Mucosa of rectum (tissue), 2 donors: ENCODE results near the gene SPOCD1.

Source experiments
- H3K27ac ChIP-seq, 2 donors: one replicate each; pipeline ENCODE4 v1.7.0; 2013; ENCODE audit warnings: inconsistent platforms in 2 of 2, low read depth in 2 of 2, low read length in 2 of 2
- H3K27me3 ChIP-seq, 2 donors: one replicate each; pipeline ENCODE4 v1.7.0; 2013; ENCODE audit warnings: low read length in 2 of 2; ENCODE audit not compliant: control insufficient read depth in 2 of 2, insufficient read depth in 2 of 2
- H3K36me3 ChIP-seq, 2 donors: one replicate each; pipeline ENCODE4 v1.7.0; 2013; ENCODE audit warnings: low read length in 2 of 2; ENCODE audit not compliant: control insufficient read depth in 2 of 2, insufficient read depth in 2 of 2
- H3K4me1 ChIP-seq, 2 donors: one replicate each; pipeline ENCODE4 v1.7.0; 2013; ENCODE audit warnings: low read length in 2 of 2, mild to moderate bottlenecking in 1 of 2; ENCODE audit not compliant: control insufficient read depth in 2 of 2, insufficient read depth in 2 of 2
- H3K4me3 ChIP-seq, 2 donors: one replicate each; pipeline ENCODE4 v1.7.0; 2013; ENCODE audit warnings: low read length in 2 of 2
- H3K9ac ChIP-seq, 2 donors: one replicate each; pipeline ENCODE4 v1.7.0; 2013; ENCODE audit warnings: low read length in 2 of 2, low read depth in 1 of 2, mild to moderate bottlenecking in 1 of 2
- H3K9me3 ChIP-seq, 2 donors: one replicate each; pipeline ENCODE4 v1.7.0; 2013; ENCODE audit warnings: low read length in 2 of 2; ENCODE audit not compliant: control insufficient read depth in 2 of 2
- donor health status: healthy.
- donor health status: Normal muscosa, but diverticular disease.

Gene SPOCD1

DNA sequence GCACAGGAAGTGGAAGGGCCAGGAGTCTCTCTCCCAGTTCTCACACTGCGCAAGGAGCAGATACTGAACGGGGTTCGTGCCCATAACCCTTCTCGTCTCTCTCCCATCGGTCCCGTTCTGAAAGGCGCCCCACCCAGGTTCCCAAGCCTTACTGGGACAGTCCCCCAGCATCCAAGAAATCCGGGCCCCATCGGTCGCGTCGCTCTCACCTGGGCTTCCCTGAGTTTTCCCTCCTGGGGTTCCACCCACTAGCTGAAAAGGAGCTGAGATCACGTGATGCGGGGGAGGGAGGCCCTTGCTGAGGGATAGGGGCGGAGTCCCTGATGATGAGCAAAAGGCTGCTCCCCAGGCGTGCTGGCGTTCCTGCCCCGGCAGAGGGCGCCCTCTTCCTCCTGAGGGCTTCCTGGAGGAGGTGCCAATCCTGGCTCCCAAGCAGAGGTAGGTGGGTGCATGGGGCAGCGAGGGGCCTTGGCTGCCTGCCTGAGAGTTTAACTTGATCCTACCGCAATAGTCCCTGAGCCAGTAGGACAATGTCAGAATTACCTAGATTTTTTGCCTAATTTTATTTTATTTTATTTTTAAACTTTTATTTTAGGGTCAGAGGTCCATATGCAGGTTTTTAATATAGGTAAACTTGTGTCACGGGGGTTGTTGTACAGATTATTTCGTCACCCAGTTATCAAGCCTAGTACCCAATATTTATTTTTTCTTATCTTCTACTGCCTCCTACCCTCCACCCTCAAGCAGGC, at the start of gene SPOCD1:
Gene SPOCD1, minus strand, starts transcription at position 271 of the 749 bp plus-strand sequence. CDS start 689 bp downstream, outside the sequence.
- H3K36me3 ChIP-seq = no peaks in the 10 kb centered on the region
- no peaks in the 10 kb centered on the region for H3K27me3 ChIP-seq
- H3K4me3 ChIP-seq = peak within 1 kb of the TSS in 1 of 2 donors; percentile 6
- H3K9ac ChIP-seq = no peak within 1 kb of the TSS
- no peaks in the 10 kb centered on the region for H3K4me1 ChIP-seq
- no peaks in the 10 kb centered on the region for H3K9me3 ChIP-seq
- no peak within 1 kb of the TSS for H3K27ac ChIP-seq

DNA sequence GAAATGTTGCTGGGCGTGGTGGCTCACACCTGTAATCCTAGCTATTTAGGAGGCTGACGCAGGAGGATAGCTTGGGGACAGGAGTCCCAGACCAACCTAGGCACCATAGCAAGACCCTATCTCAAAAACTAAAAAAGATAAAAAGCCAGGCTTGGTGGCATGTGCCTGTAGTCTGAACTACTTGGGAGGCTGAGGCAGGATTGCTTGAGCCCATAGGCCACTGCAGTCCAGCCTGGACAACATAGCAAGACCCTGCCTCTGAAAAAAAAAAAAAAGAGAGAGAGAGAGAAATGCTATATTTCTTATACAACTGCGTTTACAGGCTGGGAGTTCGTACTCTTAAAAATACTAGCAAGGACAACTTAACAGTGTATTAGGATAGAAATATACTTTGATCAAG, 46.2 kb upstream of the SPOCD1 start:
- Histone ChIP-seq H3K9me3 (no peaks in the 10 kb centered on the region), H3K36me3 (no peaks in the 10 kb centered on the region), H3K9ac (no peak overlapping the region), H3K27me3 (no peaks in the 10 kb centered on the region), H3K4me3 (no peak overlapping the region), H3K4me1 (no peaks in the 10 kb centered on the region), H3K27ac (no peak overlapping the region)

DNA sequence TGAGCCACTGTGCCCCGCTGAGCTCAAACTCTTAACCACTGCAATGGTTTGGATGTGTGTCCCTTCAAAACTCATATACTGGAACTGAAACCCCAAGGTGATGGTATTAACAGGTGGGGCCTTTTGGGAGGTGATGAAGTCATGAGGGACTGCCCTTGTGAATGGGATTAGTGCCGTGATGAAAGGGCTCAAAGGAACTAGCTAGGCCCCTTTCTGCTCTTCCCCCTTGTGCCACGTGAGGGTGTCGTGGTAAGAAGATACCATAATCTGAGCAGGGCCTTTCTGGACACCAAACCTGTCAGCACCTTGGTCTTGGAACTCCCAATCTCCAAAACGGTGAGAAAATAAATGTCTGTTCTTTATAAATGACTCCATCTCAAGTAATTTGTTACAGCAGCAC, 45.5 kb upstream of the SPOCD1 start:
- no peaks in the 10 kb centered on the region for H3K4me1 ChIP-seq
- no peak overlapping the region for H3K4me3 ChIP-seq
- H3K36me3 ChIP-seq = no peaks in the 10 kb centered on the region
- H3K9me3 ChIP-seq = no peaks in the 10 kb centered on the region
- H3K9ac ChIP-seq = no peak overlapping the region
- H3K27me3 ChIP-seq = no peaks in the 10 kb centered on the region
- H3K27ac ChIP-seq = no peak overlapping the region

DNA sequence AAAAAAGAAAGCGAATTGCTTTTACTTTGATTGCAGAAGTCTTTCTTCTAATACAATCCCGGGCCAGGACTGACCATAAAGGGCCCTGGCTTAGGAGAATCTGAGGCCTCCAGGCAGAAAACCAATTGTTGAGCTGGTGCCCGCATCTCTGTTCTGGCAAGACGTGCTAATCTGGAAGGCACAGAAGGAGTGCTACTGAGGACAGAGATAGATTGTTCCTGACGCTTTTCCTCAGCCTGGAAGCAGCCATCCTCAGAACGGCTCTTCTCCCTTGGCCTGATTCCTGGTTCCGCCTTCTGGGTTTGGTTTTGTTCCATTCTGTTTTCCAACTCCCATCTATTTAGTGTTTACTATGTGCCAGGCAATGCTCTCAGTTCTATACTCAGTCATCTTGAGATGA, 44.8 kb upstream of the SPOCD1 start:
- Histone ChIP-seq H3K4me3 (no peak overlapping the region), H3K27ac (no peak overlapping the region), H3K36me3 (no peaks in the 10 kb centered on the region), H3K9me3 (no peaks in the 10 kb centered on the region), H3K27me3 (no peaks in the 10 kb centered on the region), H3K4me1 (peaks cover 0 to 6% of the 10 kb centered on the region in 2 donors), H3K9ac (no peak overlapping the region)

DNA sequence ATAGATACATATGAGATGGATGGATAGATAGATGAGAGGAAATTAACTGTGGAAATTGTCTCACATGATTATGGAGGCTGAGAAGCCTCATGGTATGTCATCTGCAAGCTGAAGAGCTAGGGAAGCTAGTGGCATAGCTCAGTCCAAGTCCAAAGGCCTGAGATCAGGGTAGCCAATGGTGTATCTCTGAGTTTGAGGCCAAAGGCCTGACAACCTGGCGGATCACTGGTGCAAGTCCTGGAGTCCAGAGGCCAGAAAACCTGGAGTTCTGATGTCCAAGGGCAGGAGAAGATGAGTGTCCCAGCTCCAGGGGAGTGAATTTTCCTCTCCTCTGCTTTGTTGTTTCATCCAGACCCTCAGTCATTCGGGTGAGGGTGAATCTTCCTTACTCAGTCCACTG, 43.9 kb upstream of the SPOCD1 start:
- Histone ChIP-seq H3K9ac (no peak overlapping the region), H3K27me3 (no peaks in the 10 kb centered on the region), H3K4me3 (no peak overlapping the region), H3K27ac (no peak overlapping the region), H3K9me3 (no peaks in the 10 kb centered on the region), H3K36me3 (no peaks in the 10 kb centered on the region), H3K4me1 (peaks cover 0 to 10% of the 10 kb centered on the region in 2 donors)

DNA sequence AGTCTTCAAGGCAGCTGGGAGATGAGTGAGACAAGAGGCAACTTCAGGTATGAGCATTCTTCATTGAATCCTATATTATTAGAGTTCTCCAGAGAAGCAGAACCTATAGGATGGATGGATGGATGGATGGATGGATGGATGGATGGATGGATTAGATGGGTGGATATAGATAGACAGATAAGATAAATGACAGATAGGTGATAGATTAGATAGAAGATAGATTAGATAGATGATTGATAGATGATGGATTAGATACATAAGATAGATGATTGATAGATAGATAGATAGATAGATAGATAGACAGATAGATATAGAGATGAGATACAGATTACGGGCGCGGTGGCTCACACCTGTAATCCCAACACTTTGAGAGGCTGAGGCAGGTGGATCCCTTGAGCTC, 43.2 kb upstream of the SPOCD1 start:
- no peak overlapping the region for H3K4me3 ChIP-seq
- no peaks in the 10 kb centered on the region for H3K9me3 ChIP-seq
- H3K36me3 ChIP-seq = no peaks in the 10 kb centered on the region
- H3K27me3 ChIP-seq = no peaks in the 10 kb centered on the region
- peaks cover 0 to 10% of the 10 kb centered on the region in 2 donors for H3K4me1 ChIP-seq
- no peak overlapping the region for H3K9ac ChIP-seq
- H3K27ac ChIP-seq = no peak overlapping the region

DNA sequence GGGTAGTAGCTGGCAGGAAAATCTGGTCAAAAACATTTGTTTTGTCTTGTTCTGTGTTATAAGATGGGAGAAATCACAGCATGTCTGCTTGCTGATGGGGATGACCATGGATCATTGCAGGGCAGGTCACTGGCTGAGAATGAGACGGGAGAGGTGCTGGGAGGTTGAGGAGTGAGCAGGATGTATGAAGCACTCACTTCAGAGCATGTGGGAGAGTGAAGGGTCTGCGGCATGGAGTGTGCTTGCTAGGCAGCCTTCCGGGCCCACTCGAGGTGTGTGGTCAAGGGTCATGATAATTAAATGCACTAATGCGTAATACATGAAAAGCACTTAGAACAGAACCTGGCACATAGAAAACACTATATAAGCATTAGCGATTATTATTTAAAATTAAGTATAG, 42.0 kb upstream of the SPOCD1 start:
- no peak overlapping the region for H3K27ac ChIP-seq
- H3K4me1 ChIP-seq = peaks cover 0 to 10% of the 10 kb centered on the region in 2 donors
- no peak overlapping the region for H3K9ac ChIP-seq
- no peaks in the 10 kb centered on the region for H3K36me3 ChIP-seq
- no peaks in the 10 kb centered on the region for H3K9me3 ChIP-seq
- no peaks in the 10 kb centered on the region for H3K27me3 ChIP-seq
- no peak overlapping the region for H3K4me3 ChIP-seq

DNA sequence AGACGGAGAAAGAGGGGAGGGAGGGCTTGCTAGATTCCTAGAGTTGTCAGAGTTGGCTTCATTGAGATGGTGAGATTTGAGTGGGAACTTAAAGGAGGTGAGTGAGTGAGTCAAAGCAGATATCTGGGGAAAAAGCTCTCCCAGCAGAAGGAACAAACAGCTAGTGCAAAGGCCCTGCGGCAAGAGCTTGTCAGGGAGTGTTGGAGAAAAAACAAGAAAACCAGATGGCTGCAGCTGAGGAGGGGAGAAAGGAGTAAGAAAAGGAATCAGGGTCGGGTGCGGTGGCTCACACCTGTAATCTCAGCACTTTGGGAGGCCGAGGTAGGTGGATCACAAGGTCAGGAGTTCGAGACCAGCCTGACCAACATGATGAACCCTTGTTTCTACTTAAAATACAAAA, 40.3 kb upstream of the SPOCD1 start:
- H3K36me3 ChIP-seq = no peaks in the 10 kb centered on the region
- H3K9me3 ChIP-seq = no peaks in the 10 kb centered on the region
- H3K4me1 ChIP-seq = peaks cover 0 to 10% of the 10 kb centered on the region in 2 donors
- no peak overlapping the region for H3K27ac ChIP-seq
- H3K27me3 ChIP-seq = no peaks in the 10 kb centered on the region
- H3K9ac ChIP-seq = no peak overlapping the region
- H3K4me3 ChIP-seq = no peak overlapping the region

DNA sequence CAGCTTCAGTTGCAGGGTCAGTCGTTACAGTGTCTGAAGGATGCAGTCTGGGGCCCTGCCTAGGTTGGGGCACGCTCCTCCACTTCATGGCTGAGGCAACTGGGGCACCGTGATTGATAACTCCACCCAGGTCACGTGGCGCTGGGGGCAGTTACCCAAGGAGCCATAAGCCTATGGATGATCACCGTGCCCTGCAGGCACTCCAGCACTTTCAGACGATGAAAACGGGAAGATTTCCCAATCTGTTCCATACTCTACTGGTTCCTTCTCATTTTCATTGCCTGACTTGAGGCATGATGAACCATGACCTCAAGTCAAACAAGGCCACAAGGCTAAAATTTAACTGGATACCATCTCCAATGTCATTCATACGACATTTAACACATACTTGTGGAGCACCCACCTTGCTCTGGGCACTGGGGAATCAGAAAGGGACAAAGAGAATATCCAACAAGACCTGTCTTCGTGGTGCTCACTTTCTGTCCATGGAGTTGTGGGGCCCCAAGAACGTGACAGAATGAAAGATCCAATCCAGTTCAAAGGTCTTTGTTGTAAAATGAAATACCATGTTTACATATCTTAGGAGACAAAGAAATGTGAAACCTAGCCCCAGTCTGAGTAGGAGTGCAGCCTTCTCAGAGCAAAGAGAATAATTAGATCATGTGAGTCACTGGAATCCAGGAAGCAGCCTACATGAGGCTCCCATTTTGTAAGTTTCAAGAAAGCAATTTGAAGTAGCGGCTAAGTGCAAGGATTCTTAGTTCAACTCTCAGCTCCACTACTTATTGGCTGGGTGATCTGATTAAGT, 39.4 kb upstream of the SPOCD1 start:
- Histone ChIP-seq H3K4me3 (no peak overlapping the region), H3K27ac (peak overlapping the region in 1 of 2 donors; percentile 39), H3K27me3 (no peaks in the 10 kb centered on the region), H3K9ac (no peak overlapping the region), H3K9me3 (no peaks in the 10 kb centered on the region), H3K4me1 (peaks cover 0 to 10% of the 10 kb centered on the region in 2 donors), H3K36me3 (no peaks in the 10 kb centered on the region)

DNA sequence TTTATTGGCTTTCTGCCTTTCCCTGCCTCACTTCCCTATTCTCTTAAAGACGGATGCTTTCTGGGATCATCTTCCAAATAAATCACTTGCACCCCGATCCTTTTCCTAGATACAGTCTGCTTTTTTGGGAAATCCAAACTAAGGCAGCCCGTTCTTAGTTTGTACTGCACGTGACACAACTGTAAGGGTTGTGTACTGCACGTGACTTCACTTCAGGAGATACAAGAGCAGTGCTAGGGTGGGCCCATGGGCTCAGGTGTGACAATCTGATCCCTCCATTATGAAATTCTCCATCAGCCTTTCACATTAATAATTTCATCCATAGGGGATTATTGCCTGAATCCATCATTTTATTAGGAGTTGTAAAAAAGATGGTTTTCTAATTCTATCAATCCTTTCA, 33.8 kb upstream of the SPOCD1 start:
- Histone ChIP-seq H3K9ac (no peak overlapping the region), H3K4me3 (no peak overlapping the region), H3K27ac (no peak overlapping the region), H3K4me1 (no peaks in the 10 kb centered on the region), H3K9me3 (no peaks in the 10 kb centered on the region), H3K27me3 (no peaks in the 10 kb centered on the region), H3K36me3 (no peaks in the 10 kb centered on the region)
